T-helper 2 cell (primary cell): ENCODE measurements around the gene SLC49A4.
"Not testable (repeated sequence)": the region's sequence is repeated elsewhere in the genome, so short reads cannot be mapped to it uniquely, and the experiment has no call there.

ENCODE experiments used
- DNase-seq, 5 experiments: peaks; one replicate each; pipeline versions ENCODE4 v3.0.0 to v3.0.0-alpha.2; 2012 to 2022
- total RNA-seq, 2 donors: gene quantifications; one replicate each; lab custom pipeline; 2026; lab: John Stamatoyannopoulos, UW

Gene SLC49A4
- 5.9 to 11.0 reads per million in 2 donors for total RNA-seq

GRCh38 chr3:122794779-122795673 lies at the start of gene SLC49A4:
TSS of gene SLC49A4 (plus strand) at chr3:122795069. CDS start at chr3:122795193, 124 bp downstream.
- DNase-seq, result peak; percentile 48 to 67 (median 64)

- DNase-seq, result no peak
Observed at GRCh38 chr3:122745369-122746021, 49.4 kb upstream of the SLC49A4 start.

- not testable (repeated sequence) for DNase-seq
Observed at GRCh38 chr3:122747295-122747694, 47.6 kb upstream of the SLC49A4 start.

- no peak for DNase-seq
Observed at GRCh38 chr3:122748347-122748746, 46.5 kb upstream of the SLC49A4 start.

- DNase-seq, result peak in 2 of 5 experiments; percentile 6 to 65
Observed at GRCh38 chr3:122754929-122755328, 39.9 kb upstream of the SLC49A4 start.

GRCh38 chr3:122755491-122755890 lies 39.4 kb upstream of the SLC49A4 start:
- DNase-seq, result no peak

- no peak for DNase-seq
Observed at GRCh38 chr3:122758877-122759560, 35.9 kb upstream of the SLC49A4 start.

GRCh38 chr3:122760453-122761271 lies 34.2 kb upstream of the SLC49A4 start:
- DNase-seq, result no peak

GRCh38 chr3:122766430-122766829 lies 28.4 kb upstream of the SLC49A4 start:
- DNase-seq, result no peak

GRCh38 chr3:122767540-122768372 lies 27.1 kb upstream of the SLC49A4 start:
- no peak for DNase-seq

GRCh38 chr3:122770521-122771202 lies 24.2 kb upstream of the SLC49A4 start:
- DNase-seq, result no peak

- no peak for DNase-seq
Observed at GRCh38 chr3:122772827-122773226, 22.0 kb upstream of the SLC49A4 start.

- no peak for DNase-seq
Observed at GRCh38 chr3:122773944-122774509, 20.8 kb upstream of the SLC49A4 start.

- DNase-seq, result no peak
Observed at GRCh38 chr3:122774564-122774963, 20.3 kb upstream of the SLC49A4 start.

GRCh38 chr3:122776675-122777468 lies 18.0 kb upstream of the SLC49A4 start:
- no peak for DNase-seq

- no peak for DNase-seq
Observed at GRCh38 chr3:122777563-122777962, 17.3 kb upstream of the SLC49A4 start.

GRCh38 chr3:122782804-122783203 lies 12.1 kb upstream of the SLC49A4 start:
- no peak for DNase-seq

GRCh38 chr3:122784436-122784835 lies 10.4 kb upstream of the SLC49A4 start:
- no peak for DNase-seq

GRCh38 chr3:122785231-122785630 lies 9.6 kb upstream of the SLC49A4 start:
- no peak for DNase-seq

- no peak for DNase-seq
Observed at GRCh38 chr3:122786066-122786465, 8.8 kb upstream of the SLC49A4 start.
